B cell (primary cell): ENCODE results near the gene ZBTB21.

ENCODE experiments used
- CTCF ChIP-seq: fragments of 200-600 bp; IDR thresholded peaks from one replicate; pipeline ENCODE4 v1.8.0; 2022; ENCODE audit warnings: antibody characterized with exemption, mild to moderate bottlenecking
- EZH2 ChIP-seq: IDR thresholded peaks from 2 replicates; pipeline ENCODE4 v1.6.1; 2012; ENCODE audit warnings: borderline replicate concordance, low read depth, mild to moderate bottlenecking, moderate library complexity, low read length; ENCODE audit not compliant: insufficient read depth, poor library complexity, severe bottlenecking

GRCh38 chr21:41943851-41944250 is 66.3 kb downstream of the ZBTB21 start:
- no peak for TF ChIP-seq CTCF
- TF ChIP-seq EZH2: no peak
